Psoas muscle (tissue), 8 donors: ENCODE data around the gene MACIR. TPM values are rescaled to one million over a fixed set of nuclear protein-coding genes. Genes with fewer than 3 reads are reported as not detected.

Experiments
- ATAC-seq, 4 donors: fragments of 200-7000 bp; cut with Tn5 transposase; one replicate each; pipeline ENCODE4 v1.9.1; 2020; ENCODE audit warnings: moderate library complexity in 3 of 4, mild to moderate bottlenecking in 2 of 4
- DNase-seq, 2 donors: peaks; one replicate each; pipeline ENCODE4 v3.0.0-alpha.2; 2020
- H3K27ac ChIP-seq: fragments of 200-600 bp; one replicate; pipeline ENCODE4 v1.8.0; 2022
- H3K27me3 ChIP-seq, 3 donors: fragments of 200-600 bp in 1 of 3; one replicate each; pipeline versions ENCODE4 v1.6.1 to v1.8.0; 2013 to 2022; ENCODE audit warnings: low read length in 2 of 3, mild to moderate bottlenecking in 2 of 3, moderate library complexity in 1 of 3; ENCODE audit not compliant: insufficient read depth in 3 of 3
- H3K36me3 ChIP-seq, 2 donors: fragments of 200-600 bp in 1 of 2; one replicate each; pipeline versions ENCODE4 v1.6.1 to v1.8.0; 2013 to 2022; ENCODE audit warnings: low read depth in 1 of 2, mild to moderate bottlenecking in 1 of 2, moderate library complexity in 1 of 2; ENCODE audit not compliant: insufficient read depth in 1 of 2
- H3K4me1 ChIP-seq: fragments of 200-600 bp; one replicate; pipeline ENCODE4 v1.8.0; 2022
- H3K4me3 ChIP-seq: fragments of 200-600 bp; one replicate; pipeline ENCODE4 v1.8.0; 2022; ENCODE audit warnings: mild to moderate bottlenecking
- H3K9me3 ChIP-seq: fragments of 200-600 bp; one replicate; pipeline ENCODE4 v1.8.0; 2022
- CTCF ChIP-seq: fragments of 200-600 bp; IDR thresholded peaks from one replicate; pipeline ENCODE4 v1.8.0; 2022; ENCODE audit warnings: antibody characterized with exemption
- WGBS, 3 donors: extraction: QIAGEN DNeasy Blood & Tissue Kit; methylation state at CpG; one replicate each; pipeline versions ENCODE4 v1.1.6 to v1.1.7; 2013; 5-methylcytosine and 5-hydroxymethylcytosine counted together
- intact Hi-C, 2 donors: fragments of 100-400 bp; cut with DNase I; formaldehyde crosslinking; loops; one replicate each; pipeline versions ENCODE4 v1.11.0 to v1.14.2; 2022
- polyA plus RNA-seq, 3 donors: library from polyadenylated mRNA; stranded (reverse); fragments of 200-250 nt; gene quantifications; one replicate each; pipeline ENCODE4 v1.2.3, GENCODE V29; 2013
- total RNA-seq, 4 donors: library from RNA; stranded (reverse); fragmentation: NEBNext Ultra II Directional in 2 of 4; extraction: Animal tissue kit (Norgen Biotek cat#: 25700) in 2 of 4; gene quantifications; one replicate each; pipeline versions ENCODE4 v1.2.1 to v1.2.4, GENCODE V29; 2021 to 2023
- donor health status: healthy with polysubstance abuse.
- donor health status: DM: no; HTN: no; CAD: no; lungs with moderate emphysema.
- donor health status: Bipolar disorder and iron deficiency.
- donor health status: healthy.
- donor health status: DM: yes; HTN: yes; CAD: no.
- donor health status: DM: no; HTN: no; CAD: no.
- donor health status: DM: no; HTN: no; CAD: no.
- donor health status: DM: yes; HTN: yes; CAD: no.

The MACIR gene
- total and polyA plus RNA-seq, 7 donors, result 4.7 to 25.3 (median 5.7) TPM

- no peak for TF ChIP-seq CTCF
- H3K27ac ChIP-seq, result no peak overlapping the region
- no peak for ATAC-seq
- H3K36me3 ChIP-seq, result peaks cover 4 to 28% of the 10 kb centered on the region in 2 donors
- intact Hi-C loops, result no loop called here
- no peaks in the 10 kb centered on the region for H3K9me3 ChIP-seq
- H3K4me1 ChIP-seq, result peaks cover 26% of the 10 kb centered on the region
- H3K4me3 ChIP-seq, result no peak overlapping the region
- H3K27me3 ChIP-seq, result no peaks in the 10 kb centered on the region
- no peak for DNase-seq
- WGBS, 3 donors, result 93 to 98% (median 93%) methylated on average over 3 of the region's 3 CpGs
Measured at GRCh38 chr5:103273952-103274351, 15.4 kb downstream of the MACIR start.

- DNase-seq, result no peak
- peaks cover 16% of the 10 kb centered on the region for H3K4me1 ChIP-seq
- no peak for ATAC-seq
- H3K27ac ChIP-seq, result no peak overlapping the region
- no peak for TF ChIP-seq CTCF
- no peaks in the 10 kb centered on the region for H3K9me3 ChIP-seq
- 97 to 99% (median 98%) methylated on average over 12 of the region's 12 CpGs for WGBS, 3 donors
- no peak overlapping the region for H3K4me3 ChIP-seq
- no peaks in the 10 kb centered on the region for H3K27me3 ChIP-seq
- H3K36me3 ChIP-seq, result peaks cover 4 to 28% of the 10 kb centered on the region in 2 donors
- intact Hi-C loops, result no loop called here
Measured at GRCh38 chr5:103275851-103276250, 17.3 kb downstream of the MACIR start.

- peaks cover 4 to 23% of the 10 kb centered on the region in 2 donors for H3K36me3 ChIP-seq
- intact Hi-C loops, result no loop called here
Measured at GRCh38 chr5:103280967-103281366, 22.4 kb downstream of the MACIR start.

DNA sequence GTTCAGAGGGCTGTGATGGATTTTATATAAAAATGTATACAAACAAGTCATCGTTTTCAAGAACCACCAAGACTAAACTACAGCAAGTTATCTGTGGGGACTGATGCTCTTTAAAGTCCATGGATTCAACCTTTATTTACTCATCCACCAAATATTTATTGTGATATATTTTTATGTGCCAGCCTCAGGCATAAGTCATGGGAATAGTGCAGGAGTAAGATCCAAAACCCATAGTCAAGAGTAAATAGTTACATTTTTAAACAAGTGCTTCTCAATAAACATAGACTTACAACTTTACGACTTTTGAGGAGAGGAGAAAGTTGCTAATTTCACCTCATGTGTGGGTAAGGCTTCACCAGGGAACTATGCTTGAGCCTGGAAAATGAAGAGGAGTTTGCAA, 24.6 kb downstream of the MACIR start:
- 95 to 98% (median 96%) methylated on average over 2 of the region's 2 CpGs for WGBS, 3 donors
- TF ChIP-seq CTCF, result no peak
- intact Hi-C loops, result no loop called here

More at GRCh38 chr5:103280967-103281366, 22.4 kb downstream of the MACIR start:
- ATAC-seq (no peak), DNase-seq (no peak)
- Histone ChIP-seq H3K4me1 (no peaks in the 10 kb centered on the region), H3K27me3 (no peaks in the 10 kb centered on the region), H3K4me3 (no peak overlapping the region), H3K9me3 (no peaks in the 10 kb centered on the region), H3K27ac (no peak overlapping the region)
- TF ChIP-seq CTCF, result no peak
- WGBS, 3 donors, result 95 to 98% (median 97%) methylated on average over 3 of the region's 3 CpGs

DNA sequence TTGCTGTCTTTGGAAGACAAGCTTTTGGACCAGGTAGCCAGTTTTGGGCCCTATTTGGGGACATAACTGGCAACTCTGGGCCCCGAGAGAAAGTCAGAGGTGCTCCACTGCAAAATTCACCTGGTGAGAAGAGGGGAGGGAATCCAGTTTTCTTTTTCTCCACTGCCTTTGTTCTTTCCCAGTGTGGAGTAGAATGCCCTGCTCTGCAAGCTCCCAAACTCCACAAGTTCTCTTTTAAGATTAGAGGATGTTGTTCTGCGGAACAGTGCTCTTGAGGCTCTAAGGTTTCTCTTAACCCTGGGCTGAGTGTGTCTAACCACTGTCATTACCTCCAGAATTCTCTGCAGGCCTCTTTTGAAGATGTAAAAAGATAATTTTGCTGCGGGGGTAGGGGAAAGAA, 25.3 kb downstream of the MACIR start:
- WGBS, 3 donors, result 94 to 97% (median 95%) methylated on average over 3 of the region's 3 CpGs
- intact Hi-C loops, result no loop called here
- H3K36me3 ChIP-seq, result no peaks in the 10 kb centered on the region
- no peaks in the 10 kb centered on the region for H3K9me3 ChIP-seq
- ATAC-seq (no peak), DNase-seq (no peak)
- H3K27me3 ChIP-seq, result no peaks in the 10 kb centered on the region
- TF ChIP-seq CTCF, result no peak
- H3K27ac ChIP-seq, result no peak overlapping the region
- no peak overlapping the region for H3K4me3 ChIP-seq
- H3K4me1 ChIP-seq, result no peaks in the 10 kb centered on the region

More for the DNA sequence above, 24.6 kb downstream of the MACIR start:
- ATAC-seq (no peak), DNase-seq (no peak)
- Histone ChIP-seq H3K36me3 (peaks cover 0 to 2% of the 10 kb centered on the region in 2 donors), H3K27ac (no peak overlapping the region), H3K4me1 (no peaks in the 10 kb centered on the region), H3K27me3 (no peaks in the 10 kb centered on the region), H3K9me3 (no peaks in the 10 kb centered on the region), H3K4me3 (no peak overlapping the region)
